Gastroesophageal sphincter (tissue), 4 donors: Measurements from ENCODE around the gene FBXO11. TPM values are rescaled to one million over a fixed set of nuclear protein-coding genes. Genes with fewer than 3 reads are reported as not detected.
"Not testable (repeated sequence)": the region's sequence is repeated elsewhere in the genome, so short reads cannot be mapped to it uniquely, and the experiment has no call there.

Experiments used
- ATAC-seq: fragments of 150-250 bp; one replicate; pipeline ENCODE4 v1.9.1; 2016; ENCODE audit warnings: mild to moderate bottlenecking, moderate library complexity
- H3K27ac ChIP-seq, 4 donors: fragments of 200-600 bp; sonication (generic) in 3 of 4; 1 replicate in 3 of 4; 2 replicates in 1 of 4; pipeline ENCODE4 v1.5.1; 2016 to 2019
- H3K27me3 ChIP-seq: fragments of 200-600 bp; sonication (generic); one replicate; pipeline ENCODE4 v1.5.1; 2019
- H3K36me3 ChIP-seq, 2 donors: fragments of 200-600 bp; sonication (generic); one replicate each; pipeline ENCODE4 v1.5.1; 2019; ENCODE audit warnings: control low read depth in 1 of 2
- H3K4me1 ChIP-seq, 3 donors: fragments of 200-600 bp; sonication (generic); 1 replicate in 2 of 3; 2 replicates in 1 of 3; pipeline ENCODE4 v1.5.1; 2016 to 2019; ENCODE audit warnings: control low read depth in 2 of 3
- H3K4me3 ChIP-seq, 2 donors: fragments of 200-600 bp; sonication (generic); one replicate each; pipeline ENCODE4 v1.5.1; 2019; ENCODE audit warnings: mild to moderate bottlenecking in 1 of 2, moderate library complexity in 1 of 2
- H3K9me3 ChIP-seq, 3 donors: fragments of 200-600 bp; sonication (generic); one replicate each; pipeline ENCODE4 v1.5.1; 2017 to 2019; ENCODE audit warnings: control low read depth in 2 of 3
- EP300 ChIP-seq: sonication (generic); formaldehyde crosslinking; IDR thresholded peaks from one replicate; pipeline ENCODE4 v1.6.1; 2017; ENCODE audit warnings: antibody characterized with exemption, mild to moderate bottlenecking
- POLR2A ChIP-seq, 2 donors: fragments of 450-650 bp; IDR thresholded peaks; one replicate each; pipeline ENCODE4 v1.6.1; 2017; ENCODE audit warnings: antibody characterized with exemption in 2 of 2, mild to moderate bottlenecking in 2 of 2, moderate library complexity in 1 of 2
- POLR2AphosphoS5 ChIP-seq: sonication (generic); formaldehyde crosslinking; IDR thresholded peaks from one replicate; pipeline ENCODE4 v1.6.1; 2017; ENCODE audit warnings: antibody characterized with exemption
- WGBS, 2 donors: methylation state at CpG; one replicate each; pipeline ENCODE4 v1.1.5; 2018; ENCODE audit warnings: low coverage in 1 of 2; 5-methylcytosine and 5-hydroxymethylcytosine counted together
- total RNA-seq, 4 donors: library from RNA; depleted of rRNA; stranded (reverse); fragments of >200 nt; gene quantifications; one replicate each; pipeline ENCODE4 v1.1.0, GENCODE V29; 2016
- TF ChIP-seq, protein P1 (sequence below), 4 experiments: fragments of 200-600 bp in 2 of 4; fragments of 450-650 bp in 2 of 4; sonication (generic) in 1 of 4; IDR thresholded peaks; one replicate each; pipeline ENCODE4 v1.5.1; 2017 to 2019; ENCODE audit warnings: antibody characterized with exemption in 4 of 4, mild to moderate bottlenecking in 2 of 4, moderate library complexity in 2 of 4

FBXO11 gene
- total RNA-seq, 4 donors from 2014 or later: 39.7 to 59.5 (median 50.8) TPM

GRCh38 chr2:47917276-47917961 lies 11.1 kb upstream of the FBXO11 start:
- Histone ChIP-seq H3K9me3 (no peaks in the 10 kb centered on the region), H3K4me3 (no peak overlapping the region), H3K36me3 (no peaks in the 10 kb centered on the region), H3K4me1 (no peaks in the 10 kb centered on the region), H3K27me3 (no peaks in the 10 kb centered on the region), H3K27ac (no peak overlapping the region)
- WGBS, 2 donors: 87 to 88% methylated on average over 3 of the region's 3 CpGs
- TF ChIP-seq, protein P1, sequence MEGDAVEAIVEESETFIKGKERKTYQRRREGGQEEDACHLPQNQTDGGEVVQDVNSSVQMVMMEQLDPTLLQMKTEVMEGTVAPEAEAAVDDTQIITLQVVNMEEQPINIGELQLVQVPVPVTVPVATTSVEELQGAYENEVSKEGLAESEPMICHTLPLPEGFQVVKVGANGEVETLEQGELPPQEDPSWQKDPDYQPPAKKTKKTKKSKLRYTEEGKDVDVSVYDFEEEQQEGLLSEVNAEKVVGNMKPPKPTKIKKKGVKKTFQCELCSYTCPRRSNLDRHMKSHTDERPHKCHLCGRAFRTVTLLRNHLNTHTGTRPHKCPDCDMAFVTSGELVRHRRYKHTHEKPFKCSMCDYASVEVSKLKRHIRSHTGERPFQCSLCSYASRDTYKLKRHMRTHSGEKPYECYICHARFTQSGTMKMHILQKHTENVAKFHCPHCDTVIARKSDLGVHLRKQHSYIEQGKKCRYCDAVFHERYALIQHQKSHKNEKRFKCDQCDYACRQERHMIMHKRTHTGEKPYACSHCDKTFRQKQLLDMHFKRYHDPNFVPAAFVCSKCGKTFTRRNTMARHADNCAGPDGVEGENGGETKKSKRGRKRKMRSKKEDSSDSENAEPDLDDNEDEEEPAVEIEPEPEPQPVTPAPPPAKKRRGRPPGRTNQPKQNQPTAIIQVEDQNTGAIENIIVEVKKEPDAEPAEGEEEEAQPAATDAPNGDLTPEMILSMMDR (IDR thresholded peaks at IDR 0.05): no peak
- TF ChIP-seq EP300: no peak
- no peak for TF ChIP-seq POLR2A (IDR thresholded peaks at IDR 0.05)
- no peak for TF ChIP-seq POLR2AphosphoS5
- ATAC-seq: no peak

GRCh38 chr2:47916412-47916811 lies 10.1 kb upstream of the FBXO11 start:
- no peaks in the 10 kb centered on the region for H3K9me3 ChIP-seq
- H3K27ac ChIP-seq: no peak overlapping the region
- no peak overlapping the region for H3K4me3 ChIP-seq
- 50 to 100% methylated on average over 1 of the region's 1 CpG for WGBS, 2 donors
- no peak for TF ChIP-seq EP300
- no peak for TF ChIP-seq POLR2A (IDR thresholded peaks at IDR 0.05)
- no peak for TF ChIP-seq POLR2AphosphoS5
- TF ChIP-seq, protein P1 (IDR thresholded peaks at IDR 0.05): no peak
- ATAC-seq: no peak
- H3K27me3 ChIP-seq: no peaks in the 10 kb centered on the region
- no peaks in the 10 kb centered on the region for H3K36me3 ChIP-seq
- no peaks in the 10 kb centered on the region for H3K4me1 ChIP-seq

GRCh38 chr2:47910662-47911061 lies 4.4 kb upstream of the FBXO11 start:
- H3K27ac ChIP-seq, H3K36me3 ChIP-seq, ATAC-seq, H3K4me3 ChIP-seq, H3K27me3 ChIP-seq, H3K9me3 ChIP-seq, H3K4me1 ChIP-seq: not testable (repeated sequence)
- WGBS, 2 donors: 73 to 86% methylated on average over 1 to 3 of the region's 4 CpGs

GRCh38 chr2:47908682-47909081 lies 2.4 kb upstream of the FBXO11 start:
- 74 to 80% methylated on average over 5 of the region's 5 CpGs for WGBS, 2 donors
- Histone ChIP-seq H3K27ac (no peak overlapping the region), H3K4me3 (no peak overlapping the region), H3K36me3 (no peaks in the 10 kb centered on the region), H3K4me1 (peaks cover 0 to 12% (median 0%) of the 10 kb centered on the region in 3 donors), H3K9me3 (no peaks in the 10 kb centered on the region), H3K27me3 (no peaks in the 10 kb centered on the region)
- ATAC-seq: no peak
- TF ChIP-seq EP300: no peak
- TF ChIP-seq POLR2AphosphoS5: no peak
- TF ChIP-seq POLR2A (IDR thresholded peaks at IDR 0.05): no peak
- TF ChIP-seq, protein P1 (IDR thresholded peaks at IDR 0.05): no peak

DNA sequence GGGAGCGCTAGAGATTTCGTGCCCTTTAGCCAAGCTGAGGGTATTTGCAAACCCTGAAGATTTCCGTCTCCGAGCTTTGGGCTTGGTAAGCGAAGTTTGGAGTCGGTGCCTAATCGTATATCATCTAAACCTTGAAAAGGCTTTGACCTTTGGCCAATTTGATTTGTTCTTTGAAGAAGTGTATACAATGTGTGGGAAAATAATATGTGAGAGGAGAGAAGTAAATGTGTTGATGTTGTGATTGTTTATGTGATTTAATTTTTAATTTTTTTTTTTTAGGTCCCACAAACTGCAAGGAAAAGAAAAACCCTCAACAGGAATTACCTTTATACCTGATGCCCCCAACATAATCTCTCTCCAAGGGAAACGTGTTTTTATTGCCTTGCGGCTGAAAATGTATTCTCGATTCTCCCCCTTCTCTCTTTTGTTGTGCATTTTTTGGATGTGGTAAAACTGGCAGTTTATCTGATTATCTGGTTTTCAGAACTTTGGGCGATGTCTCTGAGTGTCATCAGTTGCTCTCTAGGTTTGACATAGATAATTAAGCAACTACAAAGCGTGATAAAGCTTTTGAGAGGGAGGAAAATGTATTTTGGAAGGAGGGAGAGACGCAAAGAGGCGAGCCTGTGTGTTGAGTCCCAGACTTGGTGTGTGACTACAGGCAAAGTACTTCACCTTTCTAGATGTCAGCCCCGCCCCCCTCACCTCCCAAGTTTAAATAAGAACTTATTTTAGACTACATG lies 912 bp upstream of the FBXO11 start:
- H3K36me3 ChIP-seq: no peaks in the 10 kb centered on the region
- TF ChIP-seq, protein P1 (IDR thresholded peaks at IDR 0.05): peak in 1 of 4 experiments; percentile 39
- no peak for TF ChIP-seq POLR2A (IDR thresholded peaks at IDR 0.05)
- H3K9me3 ChIP-seq: no peaks in the 10 kb centered on the region
- H3K27me3 ChIP-seq: no peaks in the 10 kb centered on the region
- 16 to 18% methylated on average over 14 to 15 of the region's 15 CpGs for WGBS, 2 donors
- peak overlapping the region; percentile 92 to 100 (median 98) for H3K27ac ChIP-seq
- H3K4me3 ChIP-seq: peak overlapping the region; percentile 87 to 89
- peaks cover 0 to 27% (median 0%) of the 10 kb centered on the region in 3 donors for H3K4me1 ChIP-seq
- ATAC-seq: no peak
